RWPE2 (cell line): ENCODE data around the gene ITPR1.
A peak's percentile ranks its signal among the peaks of the same experiment; 100 is the strongest.

Source experiments
- ATAC-seq: fragments of 200-7000 bp; cut with Tn5 transposase; 3 replicates; pipeline ENCODE4 v1.9.1; 2021; ENCODE audit warnings: low read depth
- DNase-seq: peaks from one replicate; pipeline ENCODE4 v3.0.0-alpha.2; 2020; ENCODE audit warnings: low spot score
- H3K27ac ChIP-seq: fragments of 450-650 bp; 2 replicates; pipeline ENCODE4 v1.5.1; 2017; ENCODE audit warnings: mild to moderate bottlenecking; ENCODE audit not compliant: poor library complexity, severe bottlenecking
- H3K27me3 ChIP-seq: fragments of 250-450 bp; sonication (Bioruptor Pico); 2 replicates; pipeline ENCODE4 v1.5.1; 2021; ENCODE audit warnings: mild to moderate bottlenecking, moderate library complexity; ENCODE audit not compliant: insufficient read depth, poor library complexity, severe bottlenecking
- H3K36me3 ChIP-seq: fragments of 250-450 bp; sonication (Bioruptor Pico); 2 replicates; pipeline ENCODE4 v1.5.1; 2020; ENCODE audit warnings: low read depth, mild to moderate bottlenecking, moderate library complexity
- H3K4me1 ChIP-seq: fragments of 250-450 bp; sonication (Bioruptor Pico); 2 replicates; pipeline ENCODE4 v1.5.1; 2021; ENCODE audit warnings: mild to moderate bottlenecking, moderate library complexity; ENCODE audit not compliant: insufficient read depth, poor library complexity, severe bottlenecking
- H3K4me3 ChIP-seq: fragments of 250-450 bp; sonication (Bioruptor Pico); 2 replicates; pipeline ENCODE4 v1.5.1; 2021; ENCODE audit warnings: mild to moderate bottlenecking, moderate library complexity; ENCODE audit not compliant: severe bottlenecking
- H3K9me3 ChIP-seq: fragments of 250-450 bp; sonication (Bioruptor Pico); 2 replicates; pipeline ENCODE4 v1.5.1; 2021; ENCODE audit warnings: mild to moderate bottlenecking, moderate library complexity; ENCODE audit not compliant: severe bottlenecking
- CTCF ChIP-seq: fragments of 450-650 bp; IDR thresholded peaks from one replicate; pipeline ENCODE4 v1.5.1; 2017; ENCODE audit warnings: mild to moderate bottlenecking, moderate library complexity; ENCODE audit not compliant: poor library complexity, severe bottlenecking

The ITPR1 gene

GRCh38 chr3:4752201-4753072 lies 259.3 kb downstream of the ITPR1 start:
- Histone ChIP-seq H3K9me3 (no peaks in the 10 kb centered on the region), H3K4me3 (no peak overlapping the region), H3K4me1 (peaks cover 18% of the 10 kb centered on the region), H3K27ac (peak overlapping the region; percentile 51), H3K36me3 (no peaks in the 10 kb centered on the region), H3K27me3 (no peaks in the 10 kb centered on the region)
- no peak for TF ChIP-seq CTCF
- DNase-seq (no peak), ATAC-seq (no peak)

- Histone ChIP-seq H3K36me3 (no peaks in the 10 kb centered on the region), H3K27me3 (no peaks in the 10 kb centered on the region), H3K9me3 (no peaks in the 10 kb centered on the region), H3K4me1 (peaks cover 18% of the 10 kb centered on the region), H3K27ac (no peak overlapping the region), H3K4me3 (no peak overlapping the region)
- no peak for ATAC-seq
- DNase-seq = no peak
- TF ChIP-seq CTCF = no peak
Measured at GRCh38 chr3:4753073-4753691, 260.0 kb downstream of the ITPR1 start.

GRCh38 chr3:4754180-4755086 lies 261.3 kb downstream of the ITPR1 start:
- H3K27ac ChIP-seq = no peak overlapping the region

GRCh38 chr3:4755566-4755965 lies 262.4 kb downstream of the ITPR1 start:
- Histone ChIP-seq H3K9me3 (no peaks in the 10 kb centered on the region), H3K27me3 (no peaks in the 10 kb centered on the region), H3K4me3 (no peak overlapping the region), H3K27ac (no peak overlapping the region), H3K36me3 (no peaks in the 10 kb centered on the region), H3K4me1 (peaks cover 15% of the 10 kb centered on the region)
- no peak for DNase-seq
- ATAC-seq = no peak
- TF ChIP-seq CTCF = no peak

More at GRCh38 chr3:4754180-4755086, 261.3 kb downstream of the ITPR1 start:
- Histone ChIP-seq H3K4me3 (no peak overlapping the region), H3K4me1 (peaks cover 18% of the 10 kb centered on the region), H3K36me3 (no peaks in the 10 kb centered on the region), H3K27me3 (no peaks in the 10 kb centered on the region), H3K9me3 (no peaks in the 10 kb centered on the region)
- TF ChIP-seq CTCF = no peak
- DNase-seq = no peak
- ATAC-seq = no peak
